SK-N-SH (cell line): ENCODE measurements around the gene OLFM4. TPM values are rescaled to one million over a fixed set of nuclear protein-coding genes. Genes with fewer than 3 reads are reported as not detected.

Experiments
- CTCF ChIA-PET: fragments of 300-600, 350-600 bp; formaldehyde crosslinking; extraction: SDS; loops from one replicate; lab custom pipeline; 2021; lab: Yijun Ruan, JAX
- POLR2A ChIA-PET: fragments of 350-600 bp; sonication (Branson Sonifier 250); formaldehyde crosslinking; extraction: SDS; loops from one replicate; lab custom pipeline; 2020; ENCODE audit warnings: antibody characterized with exemption, inconsistent platforms; lab: Yijun Ruan, JAX
- DNase-seq: peaks from one replicate; pipeline ENCODE4 v3.0.0; 2012
- H2AFZ ChIP-seq: fragments of 200-600 bp; sonication (generic); 2 replicates; pipeline ENCODE4 v1.8.1; 2016; ENCODE audit warnings: antibody characterized with exemption, mild to moderate bottlenecking, low read depth
- H3F3A ChIP-seq: fragments of 200-600 bp; sonication (generic); replicated peaks from 2 replicates; pipeline ENCODE3; 2016; ENCODE audit warnings: antibody characterized with exemption, mild to moderate bottlenecking; ENCODE audit not compliant: insufficient read depth
- H3K27ac ChIP-seq, 2 experiments: fragments of 200-500 bp in 1 of 2; fragments of 200-600 bp in 1 of 2; sonication (Bioruptor generic) in 1 of 2; sonication (generic), shearing (Covaris generic) in 1 of 2; 2 replicates each; pipeline versions ENCODE4 v1.5.1 to v1.6.1; 2014 to 2016; ENCODE audit warnings: low read depth in 2 of 2, inconsistent platforms in 1 of 2, low read length in 1 of 2, mild to moderate bottlenecking in 1 of 2, mixed read lengths in 1 of 2
- H3K27me3 ChIP-seq: fragments of 200-600 bp; sonication (generic), shearing (Covaris generic); 2 replicates; pipeline ENCODE4 v1.6.1; 2016; ENCODE audit warnings: mixed run types; ENCODE audit not compliant: insufficient read depth
- H3K36me3 ChIP-seq, 2 experiments: fragments of 200-500 bp in 1 of 2; fragments of 200-600 bp in 1 of 2; sonication (Bioruptor generic) in 1 of 2; sonication (generic) in 1 of 2; replicated peaks in 1 of 2; 2 replicates each; pipeline versions ENCODE3 to v1.5.1; 2014 to 2016; ENCODE audit warnings: low read length in 1 of 2, mild to moderate bottlenecking in 1 of 2; ENCODE audit not compliant: insufficient read depth in 2 of 2, control insufficient read depth in 1 of 2
- H3K4me1 ChIP-seq, 2 experiments: fragments of 200-500 bp in 1 of 2; fragments of 200-600 bp in 1 of 2; sonication (Bioruptor generic) in 1 of 2; sonication (generic), shearing (Covaris generic) in 1 of 2; 2 replicates each; pipeline versions ENCODE4 v1.5.1 to v1.6.1; 2014 to 2016; ENCODE audit warnings: low read depth in 1 of 2, low read length in 1 of 2, mixed run types in 1 of 2; ENCODE audit not compliant: insufficient read depth in 2 of 2, control insufficient read depth in 1 of 2
- H3K4me2 ChIP-seq: fragments of 200-600 bp; sonication (generic), shearing (Covaris generic); 2 replicates; pipeline ENCODE4 v1.6.1; 2017; ENCODE audit warnings: mixed run types
- H3K4me3 ChIP-seq, 2 experiments: fragments of 200-500 bp in 1 of 2; fragments of 200-600 bp in 1 of 2; sonication (Bioruptor generic) in 1 of 2; sonication (generic), shearing (Covaris generic) in 1 of 2; 2 replicates each; pipeline versions ENCODE4 v1.5.1 to v1.8.1; 2014 to 2016; ENCODE audit warnings: low read depth in 2 of 2, inconsistent platforms in 1 of 2, low read length in 1 of 2, mild to moderate bottlenecking in 1 of 2, mixed read lengths in 1 of 2, moderate library complexity in 1 of 2
- H3K79me2 ChIP-seq: fragments of 200-600 bp; sonication (generic); 2 replicates; pipeline ENCODE4 v1.8.1; 2017; ENCODE audit warnings: mild to moderate bottlenecking; ENCODE audit not compliant: insufficient read depth
- H3K9ac ChIP-seq: fragments of 200-600 bp; sonication (generic); 2 replicates; pipeline ENCODE4 v1.6.1; 2017; ENCODE audit warnings: mixed run types
- H3K9me2 ChIP-seq: fragments of 200-600 bp; sonication (generic); 2 replicates; pipeline ENCODE4 v1.6.1; 2017; ENCODE audit warnings: mixed run types
- H3K9me3 ChIP-seq: fragments of 200-600 bp; sonication (generic); 2 replicates; pipeline ENCODE4 v1.6.1; 2017; ENCODE audit warnings: mixed run types, mild to moderate bottlenecking, moderate library complexity
- H4K20me1 ChIP-seq: fragments of 200-600 bp; sonication (generic); 2 replicates; pipeline ENCODE4 v1.6.1; 2017; ENCODE audit warnings: mild to moderate bottlenecking, mixed run types; ENCODE audit not compliant: insufficient read depth
- ELF1 ChIP-seq: IDR thresholded peaks from 2 replicates; pipeline ENCODE4 v1.4.0; 2012
- EP300 ChIP-seq, 2 experiments: IDR thresholded peaks; 2 replicates each; pipeline versions ENCODE4 v1.4.0 to v1.6.1; 2012; ENCODE audit warnings: borderline replicate concordance in 1 of 2, low read depth in 1 of 2, low read length in 1 of 2
- GATA2 ChIP-seq: sonication (generic); formaldehyde crosslinking; IDR thresholded peaks from 2 replicates; pipeline ENCODE4 v1.5.0; 2020; ENCODE audit warnings: mild to moderate bottlenecking, missing genetic modification reagents
- IRF3 ChIP-seq: fragments of 150-350 bp; IDR thresholded peaks from 2 replicates; pipeline ENCODE4 v1.6.1; 2016; ENCODE audit warnings: mild to moderate bottlenecking, low read depth, low read length
- MAX ChIP-seq: IDR thresholded peaks from 2 replicates; pipeline ENCODE4 v1.4.0; 2012; ENCODE audit warnings: low read depth
- MEF2A ChIP-seq: IDR thresholded peaks from 2 replicates; pipeline ENCODE4 v1.4.0; 2012; ENCODE audit warnings: low read depth, borderline replicate concordance
- NFIC ChIP-seq: IDR thresholded peaks from 2 replicates; pipeline ENCODE4 v1.4.0; 2012; ENCODE audit warnings: borderline replicate concordance
- NRF1 ChIP-seq: IDR thresholded peaks from 2 replicates; pipeline ENCODE4 v1.6.1; 2012; ENCODE audit warnings: low read depth, mild to moderate bottlenecking, low read length
- PBX3 ChIP-seq: IDR thresholded peaks from 2 replicates; pipeline ENCODE4; 2012
- RFX5 ChIP-seq: IDR thresholded peaks from 2 replicates; pipeline ENCODE4 v1.6.1; 2012; ENCODE audit warnings: mild to moderate bottlenecking, improper control_type of control experiment, low read length
- RXRA ChIP-seq: IDR thresholded peaks from 2 replicates; pipeline ENCODE4 v1.4.0; 2012; ENCODE audit warnings: low read depth, mild to moderate bottlenecking, borderline replicate concordance
- TCF12 ChIP-seq: IDR thresholded peaks from 2 replicates; pipeline ENCODE4 v1.4.0; 2012
- USF1 ChIP-seq: IDR thresholded peaks from 2 replicates; pipeline ENCODE4 v1.4.0; 2012; ENCODE audit warnings: low read depth, borderline replicate concordance
- WGBS: methylation state at CpG from one replicate; pipeline ENCODE4 v1.1.6; 2017; ENCODE audit warnings: low lambda C conversion rate; 5-methylcytosine and 5-hydroxymethylcytosine counted together
- polyA plus RNA-seq, 3 experiments: library from polyadenylated mRNA; depleted of rRNA; stranded (reverse); fragments of >200 nt; gene quantifications; 2 replicates each; pipeline ENCODE4 v1.2.3, GENCODE V29; 2012
- TF ChIP-seq, protein P1 (sequence below): fragments of 200-600 bp; sonication (generic); IDR thresholded peaks from 2 replicates; pipeline ENCODE4 v1.6.1; 2017; ENCODE audit warnings: antibody characterized with exemption, mild to moderate bottlenecking, moderate library complexity
- TF ChIP-seq, protein P2 (sequence below): IDR thresholded peaks from 2 replicates; pipeline ENCODE4 v1.4.0; 2012; ENCODE audit warnings: low read depth, borderline replicate concordance

OLFM4 gene
- polyA plus RNA-seq, 1 of the 3 experiments (the other 2 are of a cell fraction): not detected

- TF ChIP-seq RFX5: no peak
- TF ChIP-seq ELF1: no peak
- TF ChIP-seq GATA2 (CRISPR knock-in tag): peak; percentile 98
- TF ChIP-seq MAX: no peak
- TF ChIP-seq RXRA: no peak
- TF ChIP-seq MEF2A: no peak
- TF ChIP-seq NFIC: no peak
Observed at GRCh38 chr13:53074114-53074513, 45.5 kb downstream of the OLFM4 start (continued).

- Histone ChIP-seq H3K4me2 (no peak overlapping the region), H3K36me3 (no peaks in the 10 kb centered on the region), H3K79me2 (no peaks in the 10 kb centered on the region), H3K4me3 (no peak overlapping the region), H2AFZ (no peak overlapping the region), H4K20me1 (no peaks in the 10 kb centered on the region), H3K27ac (no peak overlapping the region; a peak in 1 of 4 replicates), H3K9me3 (no peaks in the 10 kb centered on the region), H3K9me2 (no peaks in the 10 kb centered on the region), H3K9ac (no peak overlapping the region), H3K27me3 (no peaks in the 10 kb centered on the region), H3K4me1 (peaks cover 0 to 20% of the 10 kb centered on the region in 2 experiments; a peak in 2 of 4 replicates), H3F3A (no peaks in the 10 kb centered on the region)
- ChIA-PET CTCF (interaction anchor here (1.1 to 4.1 kb wide), 7 partner anchors 11 to 228 kb away, joined by 3 to 21 read pairs (median 3); no protein-coding TSS in a partner anchor), POLR2A (no interaction called here)
- TF ChIP-seq, protein P1, sequence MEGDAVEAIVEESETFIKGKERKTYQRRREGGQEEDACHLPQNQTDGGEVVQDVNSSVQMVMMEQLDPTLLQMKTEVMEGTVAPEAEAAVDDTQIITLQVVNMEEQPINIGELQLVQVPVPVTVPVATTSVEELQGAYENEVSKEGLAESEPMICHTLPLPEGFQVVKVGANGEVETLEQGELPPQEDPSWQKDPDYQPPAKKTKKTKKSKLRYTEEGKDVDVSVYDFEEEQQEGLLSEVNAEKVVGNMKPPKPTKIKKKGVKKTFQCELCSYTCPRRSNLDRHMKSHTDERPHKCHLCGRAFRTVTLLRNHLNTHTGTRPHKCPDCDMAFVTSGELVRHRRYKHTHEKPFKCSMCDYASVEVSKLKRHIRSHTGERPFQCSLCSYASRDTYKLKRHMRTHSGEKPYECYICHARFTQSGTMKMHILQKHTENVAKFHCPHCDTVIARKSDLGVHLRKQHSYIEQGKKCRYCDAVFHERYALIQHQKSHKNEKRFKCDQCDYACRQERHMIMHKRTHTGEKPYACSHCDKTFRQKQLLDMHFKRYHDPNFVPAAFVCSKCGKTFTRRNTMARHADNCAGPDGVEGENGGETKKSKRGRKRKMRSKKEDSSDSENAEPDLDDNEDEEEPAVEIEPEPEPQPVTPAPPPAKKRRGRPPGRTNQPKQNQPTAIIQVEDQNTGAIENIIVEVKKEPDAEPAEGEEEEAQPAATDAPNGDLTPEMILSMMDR: no peak
- TF ChIP-seq EP300 (IDR thresholded peaks at IDR 0.05; ENCODE audit: borderline replicate concordance in 1 of 2, low read depth in 1 of 2, low read length in 1 of 2) (no peak), USF1 (no peak), ELF1 (no peak), IRF3 (no peak), NRF1 (no peak), PBX3 (no peak), TCF12 (no peak)
- TF ChIP-seq, protein P2, sequence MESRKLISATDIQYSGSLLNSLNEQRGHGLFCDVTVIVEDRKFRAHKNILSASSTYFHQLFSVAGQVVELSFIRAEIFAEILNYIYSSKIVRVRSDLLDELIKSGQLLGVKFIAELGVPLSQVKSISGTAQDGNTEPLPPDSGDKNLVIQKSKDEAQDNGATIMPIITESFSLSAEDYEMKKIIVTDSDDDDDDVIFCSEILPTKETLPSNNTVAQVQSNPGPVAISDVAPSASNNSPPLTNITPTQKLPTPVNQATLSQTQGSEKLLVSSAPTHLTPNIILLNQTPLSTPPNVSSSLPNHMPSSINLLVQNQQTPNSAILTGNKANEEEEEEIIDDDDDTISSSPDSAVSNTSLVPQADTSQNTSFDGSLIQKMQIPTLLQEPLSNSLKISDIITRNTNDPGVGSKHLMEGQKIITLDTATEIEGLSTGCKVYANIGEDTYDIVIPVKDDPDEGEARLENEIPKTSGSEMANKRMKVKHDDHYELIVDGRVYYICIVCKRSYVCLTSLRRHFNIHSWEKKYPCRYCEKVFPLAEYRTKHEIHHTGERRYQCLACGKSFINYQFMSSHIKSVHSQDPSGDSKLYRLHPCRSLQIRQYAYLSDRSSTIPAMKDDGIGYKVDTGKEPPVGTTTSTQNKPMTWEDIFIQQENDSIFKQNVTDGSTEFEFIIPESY: no peak
- 28% methylated on average over 6 of the region's 6 CpGs for WGBS
- DNase-seq: no peak
Observed at GRCh38 chr13:53075356-53076041, 46.9 kb downstream of the OLFM4 start.
